K562 (cell line): ENCODE measurements around the gene COQ8A. TPM values are rescaled to one million over a fixed set of nuclear protein-coding genes. Genes with fewer than 3 reads are reported as not detected.

Source experiments
- ATAC-seq: fragments of 200-7000 bp; cut with Tn5 transposase; 3 replicates; pipeline ENCODE4 v1.9.1; 2020; ENCODE audit warnings: moderate library complexity
- BruUV-seq: library from RNA; stranded (reverse); fragments of 400-500 nt; replicated peaks from 2 replicates; lab custom pipeline; 2021; lab: Mats Ljungman, UMichigan
- CTCF ChIA-PET: fragments of 300-600 bp; formaldehyde crosslinking; extraction: SDS; loops from one replicate; lab custom pipeline; 2021; ENCODE audit warnings: low intra/inter-chr PET ratio; lab: Yijun Ruan, JAX
- POLR2A ChIA-PET: fragments of 300-600, 350-650 bp; sonication (Branson Sonifier 250); formaldehyde crosslinking; extraction: SDS; loops from one replicate; lab custom pipeline; 2021; ENCODE audit warnings: antibody characterized with exemption, inconsistent platforms; lab: Yijun Ruan, JAX
- DNase-seq, 4 experiments: peaks; one replicate each; pipeline versions ENCODE4 v3.0.0 to v3.0.0-alpha.2; 2011 to 2018; ENCODE audit warnings: low spot score in 3 of 4, mixed read lengths in 3 of 4; ENCODE audit errors: extremely low read depth in 1 of 4
- FAIRE-seq: peaks from 2 replicates; lab custom pipeline; 2011; peaks lifted over from hg19 to GRCh38; lab: Jason Lieb, UNC
- H2AFZ ChIP-seq: 2 replicates; pipeline ENCODE4 v1.6.0; 2011; ENCODE audit warnings: low read depth, low read length, control low read depth, inconsistent platforms
- H3K27ac ChIP-seq: fragments of 200-600 bp; 3 replicates; pipeline ENCODE4 v1.8.0; 2011; ENCODE audit warnings: low read depth, mild to moderate bottlenecking, control low read depth, inconsistent platforms, low read length, moderate library complexity, mixed read lengths; ENCODE audit errors: extremely low read depth
- H3K27me3 ChIP-seq, 2 experiments: fragments of 300-600 bp in 1 of 2; 2 replicates in 1 of 2; 3 replicates in 1 of 2; pipeline versions ENCODE4 v1.6.0 to v1.8.0; 2011; ENCODE audit warnings: inconsistent platforms in 2 of 2, low read length in 2 of 2, mild to moderate bottlenecking in 1 of 2, mixed read lengths in 1 of 2, moderate library complexity in 1 of 2; ENCODE audit not compliant: control insufficient read depth in 2 of 2, insufficient read depth in 2 of 2
- H3K36me3 ChIP-seq: fragments of 300-600 bp; 3 replicates; pipeline ENCODE4 v1.8.0; 2011; ENCODE audit warnings: mild to moderate bottlenecking, low read length, inconsistent platforms; ENCODE audit not compliant: control insufficient read depth, insufficient read depth
- H3K4me1 ChIP-seq, 2 experiments: fragments of 200-600 bp in 1 of 2; replicated peaks in 1 of 2; 2 replicates in 1 of 2; 3 replicates in 1 of 2; pipeline versions ENCODE4 v1.5.1 to v1.8.0; 2011; ENCODE audit warnings: inconsistent platforms in 2 of 2, low read length in 2 of 2, mild to moderate bottlenecking in 1 of 2, mixed read lengths in 1 of 2, moderate library complexity in 1 of 2; ENCODE audit not compliant: control insufficient read depth in 2 of 2, insufficient read depth in 2 of 2
- H3K4me2 ChIP-seq: 2 replicates; pipeline ENCODE4 v1.6.1; 2011; ENCODE audit warnings: low read length, control low read depth, inconsistent platforms, mixed read lengths; ENCODE audit not compliant: insufficient read depth
- H3K4me3 ChIP-seq: fragments of 200-600 bp; sonication (generic), shearing (Covaris generic); 2 replicates; pipeline ENCODE4 v1.5.1; 2016; ENCODE audit warnings: control low read depth, inconsistent platforms
- H3K79me2 ChIP-seq: fragments of 200-600 bp; 3 replicates; pipeline ENCODE4 v1.8.0; 2011; ENCODE audit warnings: low read length, inconsistent platforms; ENCODE audit not compliant: control insufficient read depth, insufficient read depth
- H3K9ac ChIP-seq, 2 experiments: 2 replicates each; pipeline versions ENCODE4 v1.6.0 to v1.6.1; 2011; ENCODE audit warnings: low read depth in 2 of 2, low read length in 2 of 2, control low read depth in 1 of 2, inconsistent platforms in 1 of 2, mild to moderate bottlenecking in 1 of 2, mixed read lengths in 1 of 2; ENCODE audit not compliant: insufficient read depth in 1 of 2
- H3K9me1 ChIP-seq: one replicate; pipeline ENCODE4 v1.6.0; 2011; ENCODE audit warnings: inconsistent platforms, mild to moderate bottlenecking, low read length, moderate library complexity; ENCODE audit not compliant: control insufficient read depth, insufficient read depth
- H3K9me3 ChIP-seq: replicated peaks from 2 replicates; pipeline ENCODE4 v1.5.1; 2011; ENCODE audit warnings: low read depth, low read length, inconsistent platforms; ENCODE audit not compliant: control insufficient read depth, insufficient read depth
- H4K20me1 ChIP-seq: replicated peaks from 2 replicates; pipeline ENCODE4 v1.6.1; 2011; ENCODE audit warnings: low read length, inconsistent platforms, mixed read lengths; ENCODE audit not compliant: control insufficient read depth, insufficient read depth
- CHD7 ChIP-seq: fragments of 200-600 bp; sonication (generic); IDR thresholded peaks from one replicate; pipeline ENCODE4 v1.6.1; 2012; ENCODE audit warnings: mild to moderate bottlenecking, low read depth, low read length, inconsistent platforms
- YBX1 ChIP-seq: fragments of 450-650 bp; IDR thresholded peaks from 2 replicates; pipeline ENCODE4 v1.7.1; 2016; ENCODE audit warnings: mild to moderate bottlenecking
- ZNF175 ChIP-seq: fragments of 200-800 bp; sonication (Bioruptor generic); IDR thresholded peaks from 2 replicates; pipeline ENCODE4 v1.6.1; 2016; ENCODE audit warnings: low read depth, mild to moderate bottlenecking, missing genetic modification characterization, missing compliant biosample characterization
- ZNF311 ChIP-seq: fragments of 250-450 bp; sonication (Bioruptor Pico); IDR thresholded peaks from 2 replicates; pipeline ENCODE4 v1.4.0; 2020; ENCODE audit warnings: mild to moderate bottlenecking, moderate library complexity
- WGBS: fragments of 100-300 bp; shearing (Covaris generic); methylation state at CpG from one replicate; pipeline ENCODE4 v1.1.6; 2016; ENCODE audit warnings: low coverage, mixed read lengths; ENCODE audit not compliant: insufficient coverage; ENCODE audit errors: missing lambda C conversion rate; 5-methylcytosine and 5-hydroxymethylcytosine counted together
- in situ Hi-C: fragments of 300-500 bp; cut with MboI; formaldehyde crosslinking; loops from 4 replicates; pipeline ENCODE4 v1.15.0; 2018; ENCODE audit warnings: inconsistent platforms, mixed read lengths
- intact Hi-C: fragments of 100-400 bp; cut with micrococcal nuclease; formaldehyde crosslinking; loops from 2 replicates; pipeline ENCODE4 v1.14.2; 2022
- polyA plus RNA-seq, 8 experiments: library from polyadenylated mRNA; depleted of rRNA in 4 of 8; stranded (reverse) in 5 of 8; unstranded in 3 of 8; fragments of >200 nt; fragmentation: Nextera tagmentation in 2 of 8; fragmentation: Illumina TruSeq in 1 of 8; extraction: Ambion mirVana in 2 of 8; extraction: Trizol in 1 of 8; gene quantifications; 2 replicates each; pipeline versions ENCODE4 v1.2.1 to v1.2.3, GENCODE V29; 2011 to 2014; ENCODE audit warnings: inconsistent platforms in 1 of 8, missing spikeins in 1 of 8
- total RNA-seq, 7 experiments: library from RNA; depleted of rRNA in 6 of 7; stranded (reverse); fragments of >200 nt in 6 of 7; fragmentation: Illumina TruSeq in 2 of 7; extraction: Trizol in 2 of 7; gene quantifications; 2 replicates each; pipeline versions ENCODE4 v1.2.1 to v1.2.3, GENCODE V29; 2011 to 2021; ENCODE audit warnings: low replicate concordance in 1 of 7

COQ8A gene
- total and polyA plus RNA-seq, 9 of the 15 experiments (the other 6 are each of a cell fraction or from before 2014, with no cell fraction given): 2.6 to 54.3 (median 32.4) TPM

- H3K9me3 ChIP-seq: no peaks in the 10 kb centered on the region
- H3K4me3 ChIP-seq: no peak overlapping the region
- CTCF ChIA-PET: no interaction called here
- no peak for ATAC-seq
- no peaks in the 10 kb centered on the region for H4K20me1 ChIP-seq
- intact Hi-C loops (no loop called here), in situ Hi-C loops (no loop called here)
- no TSS peak for BruUV-seq
- no peak for DNase-seq
- no peak overlapping the region for H3K9ac ChIP-seq
- H3K9me1 ChIP-seq: no peaks in the 10 kb centered on the region
- no peaks in the 10 kb centered on the region for H3K27me3 ChIP-seq
- no peak overlapping the region for H3K4me2 ChIP-seq
- H3K36me3 ChIP-seq: peaks cover 68% of the 10 kb centered on the region
- no peak for FAIRE-seq
- no peaks in the 10 kb centered on the region for H3K79me2 ChIP-seq
- POLR2A ChIA-PET: no interaction called here
- no peak overlapping the region for H2AFZ ChIP-seq
- H3K4me1 ChIP-seq: no peaks in the 10 kb centered on the region
- no peak overlapping the region for H3K27ac ChIP-seq
- WGBS: 88% methylated on average over 3 of the region's 3 CpGs
- TF ChIP-seq ZNF311 (CRISPR knock-in tag): no peak
- no peak for TF ChIP-seq CHD7
- TF ChIP-seq YBX1: no peak
- no peak for TF ChIP-seq ZNF175 (CRISPR knock-in tag)
- TF ChIP-seq, all 486 proteins: peak for 0
These were observed 76.9 kb downstream of the COQ8A start for GRCh38 chr1:227016990-227017389.
